ENCODE measurements around the gene DPYD.

GRCh38 chr1:97761637-97762036 lies 159.2 kb downstream of the DPYD start:
- TF ChIP-seq, protein P1, sequence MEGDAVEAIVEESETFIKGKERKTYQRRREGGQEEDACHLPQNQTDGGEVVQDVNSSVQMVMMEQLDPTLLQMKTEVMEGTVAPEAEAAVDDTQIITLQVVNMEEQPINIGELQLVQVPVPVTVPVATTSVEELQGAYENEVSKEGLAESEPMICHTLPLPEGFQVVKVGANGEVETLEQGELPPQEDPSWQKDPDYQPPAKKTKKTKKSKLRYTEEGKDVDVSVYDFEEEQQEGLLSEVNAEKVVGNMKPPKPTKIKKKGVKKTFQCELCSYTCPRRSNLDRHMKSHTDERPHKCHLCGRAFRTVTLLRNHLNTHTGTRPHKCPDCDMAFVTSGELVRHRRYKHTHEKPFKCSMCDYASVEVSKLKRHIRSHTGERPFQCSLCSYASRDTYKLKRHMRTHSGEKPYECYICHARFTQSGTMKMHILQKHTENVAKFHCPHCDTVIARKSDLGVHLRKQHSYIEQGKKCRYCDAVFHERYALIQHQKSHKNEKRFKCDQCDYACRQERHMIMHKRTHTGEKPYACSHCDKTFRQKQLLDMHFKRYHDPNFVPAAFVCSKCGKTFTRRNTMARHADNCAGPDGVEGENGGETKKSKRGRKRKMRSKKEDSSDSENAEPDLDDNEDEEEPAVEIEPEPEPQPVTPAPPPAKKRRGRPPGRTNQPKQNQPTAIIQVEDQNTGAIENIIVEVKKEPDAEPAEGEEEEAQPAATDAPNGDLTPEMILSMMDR (IDR thresholded peaks at IDR 0.05; ENCODE audit: insufficient read depth, low read length, poor library complexity, severe bottlenecking): no peak
- no peak for TF ChIP-seq EZH2phosphoT487 (conservative IDR thresholded peaks at IDR 0.05; ENCODE audit: low read length)

Data from SU-DHL-6 (cell line).